ENCODE data around the gene TREX2. TPM values are rescaled to one million over a fixed set of nuclear protein-coding genes. Genes with fewer than 3 reads are reported as not detected.

TREX2 gene
- total RNA-seq, 1 donor from 2014 or later, result 1.5 TPM

GRCh38 chrX:153440556-153441135, 5.2 kb downstream of the TREX2 start:
- DNase-seq (ENCODE audit: low read depth), result no peak

- no peak for DNase-seq (ENCODE audit: low read depth)
These were observed 5.9 kb downstream of the TREX2 start for GRCh38 chrX:153439977-153440376.

- peak; percentile 9 for DNase-seq (ENCODE audit: low read depth)
These were observed 7.3 kb downstream of the TREX2 start for GRCh38 chrX:153438532-153438931.

- no peak for DNase-seq (ENCODE audit: low read depth)
These were observed 10.0 kb downstream of the TREX2 start for GRCh38 chrX:153435845-153436244.

- peak; percentile 36 for DNase-seq (ENCODE audit: low read depth)
These were observed 11.1 kb downstream of the TREX2 start for GRCh38 chrX:153434801-153435200.

- DNase-seq (ENCODE audit: low read depth), result no peak
These were observed 12.0 kb downstream of the TREX2 start for GRCh38 chrX:153433781-153434285.

- no peak for DNase-seq (ENCODE audit: low read depth)
These were observed 12.6 kb downstream of the TREX2 start for GRCh38 chrX:153433161-153433680.

- DNase-seq (ENCODE audit: low read depth), result no peak
These were observed 15.1 kb downstream of the TREX2 start for GRCh38 chrX:153430796-153431195.

GRCh38 chrX:153426204-153426603, 19.7 kb downstream of the TREX2 start:
- DNase-seq (ENCODE audit: low read depth), result no peak

- no peak for DNase-seq (ENCODE audit: low read depth)
These were observed 22.2 kb downstream of the TREX2 start for GRCh38 chrX:153423652-153424051.

- DNase-seq (ENCODE audit: low read depth), result no peak
These were observed 24.0 kb downstream of the TREX2 start for GRCh38 chrX:153421856-153422255.

- DNase-seq (ENCODE audit: low read depth), result no peak
These were observed 24.8 kb downstream of the TREX2 start for GRCh38 chrX:153420851-153421599.

- DNase-seq (ENCODE audit: low read depth), result no peak
These were observed 28.2 kb downstream of the TREX2 start for GRCh38 chrX:153417637-153418036.

GRCh38 chrX:153416781-153417450, 28.9 kb downstream of the TREX2 start:
- DNase-seq (ENCODE audit: low read depth), result no peak

- no peak for DNase-seq (ENCODE audit: low read depth)
These were observed 30.9 kb downstream of the TREX2 start for GRCh38 chrX:153414856-153415510.

GRCh38 chrX:153413731-153414130, 32.1 kb downstream of the TREX2 start:
- DNase-seq (ENCODE audit: low read depth), result no peak

- no peak for DNase-seq (ENCODE audit: low read depth)
These were observed 32.8 kb downstream of the TREX2 start for GRCh38 chrX:153412746-153413720.

- DNase-seq (ENCODE audit: low read depth), result no peak
These were observed 33.8 kb downstream of the TREX2 start for GRCh38 chrX:153411988-153412574.

GRCh38 chrX:153411255-153411987, 34.4 kb downstream of the TREX2 start, which contains the start of gene ZFP92:
ZFP92 (plus strand) TSS chrX:153411472; CDS start chrX:153418323, 6,851 bp downstream.
- no peak for DNase-seq (ENCODE audit: low read depth)

Measured in myocyte (in vitro differentiated cells).